ENCODE data around the gene DCTN4.

The DCTN4 gene

DNA sequence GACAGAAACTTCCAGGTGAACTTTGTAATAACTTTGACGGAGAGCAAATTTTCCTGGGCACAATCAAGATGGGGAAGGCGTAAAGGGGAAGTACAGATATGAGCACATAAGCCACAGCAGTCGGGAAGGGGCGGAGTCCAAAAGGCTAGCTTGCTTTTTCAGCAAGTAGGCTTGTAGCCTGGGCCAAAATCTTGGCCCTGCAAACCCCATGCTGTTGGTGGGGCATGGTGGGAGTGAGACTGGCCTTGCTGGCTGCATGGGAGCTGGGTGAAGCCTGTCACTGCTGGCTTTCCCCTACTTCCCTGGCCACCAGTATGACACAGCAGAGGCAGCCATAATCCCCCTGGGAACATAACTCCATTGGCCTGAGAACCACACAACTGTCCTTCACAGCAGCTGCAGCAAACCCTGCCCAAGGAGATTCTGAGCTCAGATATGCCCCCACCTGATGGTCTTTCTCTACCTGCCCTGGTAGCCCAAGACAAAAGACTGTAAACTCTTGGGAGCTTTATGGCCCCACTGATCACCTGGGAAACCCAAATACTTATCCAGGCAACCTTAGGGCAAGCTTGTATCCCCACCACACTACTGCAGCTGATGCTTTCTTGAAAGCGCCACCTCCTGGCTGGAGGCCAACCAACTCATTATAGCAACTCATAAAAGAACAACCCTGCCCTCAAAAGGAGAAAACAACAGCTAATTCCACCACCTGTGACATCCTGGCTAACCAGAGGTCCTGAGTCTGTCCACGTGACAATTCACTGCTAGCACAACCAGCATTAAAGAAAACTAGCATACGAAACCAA lies 24.0 kb downstream of the DCTN4 start:
- DNase-seq: no peak

DNA sequence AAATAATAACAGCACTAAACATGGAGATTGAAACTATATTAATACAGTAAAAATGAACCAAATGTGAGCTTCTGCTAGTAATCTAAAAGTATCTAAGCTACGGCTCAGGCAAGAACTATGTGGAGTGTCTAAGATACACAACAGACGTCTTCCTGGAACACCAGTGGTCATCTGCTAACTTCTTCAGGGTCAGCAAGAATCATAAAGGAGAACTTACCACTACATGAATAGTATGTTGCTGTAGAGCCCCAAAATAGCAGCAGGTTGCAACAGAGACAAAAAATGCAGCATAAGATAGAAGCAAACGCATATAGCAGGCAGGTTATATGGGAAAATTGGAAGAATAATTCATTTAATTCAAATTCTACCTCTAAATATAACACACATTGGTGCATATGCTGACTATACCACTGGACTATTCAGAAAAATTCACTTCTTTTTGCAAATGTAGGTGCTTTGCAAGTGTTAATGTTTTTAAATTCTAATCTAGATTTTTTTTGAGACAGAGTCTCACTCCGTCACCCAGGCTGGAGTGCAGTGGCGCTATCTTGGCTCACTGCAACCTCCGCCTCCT lies 27.1 kb downstream of the DCTN4 start:
- peak in 1 of 2 donors; percentile 9 for DNase-seq

DNA sequence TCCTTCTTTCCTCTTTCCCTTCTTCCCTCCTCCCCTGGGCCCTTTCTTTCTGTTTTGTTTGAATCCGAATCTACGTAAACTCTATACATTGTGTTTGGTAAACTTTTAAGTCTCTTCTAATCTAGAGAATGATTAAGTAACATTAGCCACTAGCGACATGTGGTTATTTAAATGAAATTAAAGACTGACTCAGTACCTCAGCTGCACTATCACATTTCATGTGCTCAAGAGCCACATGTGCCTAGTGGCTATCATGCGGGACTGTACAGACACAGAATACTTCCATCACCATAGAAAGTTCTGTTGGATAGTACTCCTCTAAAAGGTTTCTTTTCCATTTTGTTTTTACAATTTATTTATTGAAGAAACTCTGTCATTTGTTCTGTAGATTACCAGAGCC lies 29.0 kb downstream of the DCTN4 start:
- no peak for DNase-seq

DNA sequence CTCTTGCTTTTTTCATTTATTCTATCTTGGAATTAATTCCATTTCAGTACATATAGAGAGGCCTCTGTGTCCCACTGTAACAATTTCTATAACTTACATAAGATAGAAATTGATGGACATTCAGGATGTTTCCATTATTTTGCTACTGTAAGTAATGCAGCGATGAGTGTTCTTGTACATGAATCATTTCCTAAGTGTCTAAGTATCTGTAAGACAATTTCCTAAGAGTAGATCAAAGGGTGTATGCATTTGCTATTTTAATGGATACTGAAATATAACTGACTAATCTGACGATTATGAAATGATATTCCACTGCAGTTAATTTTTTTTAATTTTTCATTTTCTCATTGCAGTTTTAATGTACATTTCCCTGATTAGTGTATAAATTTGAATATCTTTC lies 35.0 kb downstream of the DCTN4 start:
- no peak for DNase-seq

DNA sequence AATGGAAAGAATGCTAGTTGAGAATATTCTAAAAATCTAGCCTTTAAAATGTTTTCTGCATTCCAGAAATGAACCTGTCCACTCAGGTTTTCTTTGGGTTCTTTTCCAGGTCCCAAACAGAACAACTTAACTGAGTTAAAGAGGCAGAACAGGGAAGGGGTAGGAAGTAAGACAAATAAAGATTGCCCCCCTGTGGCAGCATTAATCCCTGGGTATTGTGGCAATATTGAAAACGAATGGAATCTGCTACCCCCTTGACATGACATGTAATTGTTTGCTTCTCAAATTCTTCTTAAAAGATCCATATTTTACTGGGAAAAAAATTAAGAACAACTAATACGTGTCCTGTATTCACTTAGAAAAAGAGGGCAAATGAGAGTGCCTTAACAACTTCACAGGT lies 48.7 kb downstream of the DCTN4 start:
- no peak for DNase-seq

DNA sequence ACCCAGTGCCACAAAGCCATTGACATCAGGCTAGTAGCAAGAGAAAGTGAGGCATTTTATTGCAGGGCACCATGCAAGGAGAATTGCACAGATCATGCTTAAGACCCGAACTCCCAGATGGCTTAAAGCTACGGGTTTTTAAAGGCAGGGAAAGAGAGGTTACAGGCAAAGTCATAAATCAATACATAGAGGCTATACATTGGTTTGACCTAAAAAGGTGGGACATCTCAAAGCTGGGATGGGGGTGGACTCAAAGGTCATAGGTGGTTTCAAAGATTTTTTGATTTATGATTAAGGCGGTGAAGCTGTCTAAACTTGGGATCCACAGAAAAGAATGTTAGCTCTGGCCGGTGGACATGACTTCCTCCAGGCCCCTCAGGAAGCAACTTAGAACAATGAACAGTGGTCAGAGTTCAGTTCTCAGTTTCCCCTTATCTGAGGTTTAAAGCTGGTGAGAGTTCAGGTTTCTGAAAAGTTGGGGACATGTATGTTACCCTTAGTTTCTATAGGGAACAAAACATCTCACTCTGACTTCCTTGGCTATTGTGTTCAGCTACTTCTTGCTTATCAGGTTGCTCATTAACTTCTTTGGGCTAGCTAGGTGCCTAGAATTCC lies 51.9 kb downstream of the DCTN4 start:
- DNase-seq: no peak

DNA sequence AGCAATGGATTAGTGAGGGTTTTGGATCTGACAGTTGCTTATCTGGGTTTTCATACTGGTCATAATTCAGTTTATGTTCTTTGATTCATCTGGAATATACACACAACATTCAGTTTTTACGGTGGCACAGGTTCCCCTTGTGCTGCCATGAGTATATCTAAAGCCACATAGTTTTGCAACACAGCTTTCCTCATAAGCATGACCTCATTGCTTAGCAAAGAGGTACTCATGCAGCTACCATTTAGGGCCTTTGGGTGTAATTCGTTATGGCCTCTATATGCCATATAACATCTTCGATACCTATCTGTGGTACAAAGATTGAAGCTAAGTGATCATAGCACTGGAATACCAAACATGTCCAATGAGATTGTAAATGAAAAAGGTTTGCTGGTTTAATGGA lies 55.1 kb downstream of the DCTN4 start:
- no peak for DNase-seq

DNA sequence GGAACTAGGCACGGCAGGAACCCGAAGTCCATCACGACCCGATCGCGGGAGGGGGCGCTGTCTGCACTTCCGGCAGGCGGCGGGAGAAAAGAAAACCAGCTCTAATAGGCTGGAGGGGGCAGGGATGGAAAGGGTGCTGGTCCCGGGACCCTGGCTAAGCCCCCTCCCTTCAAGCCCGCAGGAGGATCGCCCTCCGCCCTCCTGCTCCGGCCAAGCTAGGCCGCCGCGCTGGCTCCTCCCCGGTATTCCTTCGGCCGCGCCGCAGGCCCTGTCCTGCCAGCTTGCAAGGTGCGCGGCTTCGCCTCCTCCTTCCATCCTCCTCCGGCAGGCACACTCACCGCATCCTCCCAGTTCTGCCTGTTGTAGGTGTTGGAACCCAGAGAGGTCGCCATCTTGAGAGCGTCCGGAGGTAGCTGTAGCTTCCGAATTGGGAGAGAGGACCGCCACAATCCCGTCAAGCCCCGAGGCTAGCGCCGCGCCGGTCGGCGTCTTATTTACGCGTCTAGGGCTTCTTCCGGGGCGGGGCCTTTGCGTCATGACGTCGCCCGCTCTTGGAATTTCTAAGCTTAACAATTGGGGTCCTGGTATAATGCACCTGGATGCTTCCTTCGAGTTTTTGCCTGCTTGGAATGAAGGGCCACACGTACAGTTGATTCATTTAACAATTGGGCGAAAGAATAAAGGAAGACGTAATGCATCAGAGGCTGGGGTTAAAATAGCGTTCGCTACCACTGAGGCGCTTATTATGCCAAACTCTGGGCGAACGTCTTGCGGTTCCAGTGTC lies 58.0 kb downstream of the DCTN4 start, which contains the start of gene RBM22:
RBM22 (minus strand) TSS at position 469 of the 784 bp plus-strand sequence; CDS start at position 392, 77 bp downstream.
- peak; percentile 91 to 92 for DNase-seq

DNA sequence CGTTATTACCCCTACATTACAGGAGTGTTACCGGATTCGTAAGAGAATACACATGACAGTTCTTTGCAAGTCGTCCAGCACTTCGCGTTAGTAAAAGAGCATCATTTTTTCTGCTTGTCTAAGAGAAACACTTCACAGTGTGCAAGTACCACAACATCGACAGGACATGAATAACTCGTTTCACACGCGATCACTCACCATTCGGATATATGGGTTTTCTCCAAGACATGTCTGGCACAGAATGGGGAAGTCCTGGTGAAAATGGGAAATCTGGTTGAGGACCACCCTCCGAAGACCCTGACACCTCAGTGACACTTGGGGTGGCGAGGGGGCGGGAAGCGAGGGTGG lies 58.6 kb downstream of the DCTN4 start:
- peak in 1 of 2 donors; percentile 41 for DNase-seq

DNA sequence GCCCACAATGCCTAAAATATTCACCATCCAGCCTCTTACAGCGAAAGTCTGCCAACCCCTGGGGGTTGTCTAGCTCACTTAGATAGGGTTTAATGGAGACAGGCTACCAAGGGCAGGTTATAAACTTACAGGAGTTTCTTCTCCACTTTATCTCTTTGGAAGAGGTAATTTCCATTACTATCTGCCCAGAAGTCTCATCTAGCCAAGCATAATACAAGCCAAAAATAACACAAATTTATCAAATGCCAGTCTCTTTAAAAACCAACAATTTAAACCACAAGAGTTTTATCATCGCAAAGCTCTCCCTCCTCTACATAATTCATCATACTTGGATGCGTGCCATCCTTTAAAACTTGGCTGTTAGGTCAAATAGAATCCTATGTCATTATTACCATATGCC lies 64.2 kb downstream of the DCTN4 start:
- no peak for DNase-seq

DNA sequence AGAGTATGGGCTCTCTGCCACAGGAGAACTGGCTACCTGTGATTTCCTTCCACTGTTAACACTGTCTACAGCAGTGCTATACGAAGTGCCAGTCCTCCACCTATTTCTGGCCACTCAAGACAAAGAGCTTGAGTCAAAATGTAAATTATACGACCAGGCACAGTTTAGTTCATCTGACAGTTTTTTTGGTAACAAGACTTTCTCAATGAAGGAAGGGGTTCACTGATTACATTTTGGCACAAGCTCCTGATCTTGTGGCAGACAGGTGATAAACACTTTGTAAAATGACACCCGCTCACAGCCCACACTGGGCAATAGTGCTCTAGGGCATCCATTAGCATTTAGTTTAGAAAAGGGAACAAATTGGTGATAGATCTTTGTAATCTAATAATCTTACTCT lies 66.5 kb downstream of the DCTN4 start:
- DNase-seq: no peak

DNA sequence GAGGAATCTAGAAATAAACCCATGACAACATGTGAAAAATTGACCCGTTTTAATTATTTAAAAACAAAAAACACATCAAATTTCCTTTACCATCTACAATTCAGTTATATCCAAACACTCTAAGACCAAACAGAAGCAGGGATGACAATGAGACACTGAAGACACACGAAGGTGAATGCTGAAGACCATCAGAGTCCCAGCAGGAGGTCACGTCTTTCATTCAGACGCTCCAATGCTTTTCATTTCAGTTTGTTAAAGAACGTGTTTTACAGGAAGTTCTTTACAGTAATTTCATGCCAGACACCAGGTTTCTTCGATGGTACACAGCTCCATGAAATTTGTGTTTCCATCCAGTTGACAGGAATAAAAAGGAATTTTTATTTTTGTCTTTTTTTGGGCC lies 68.1 kb downstream of the DCTN4 start:
- DNase-seq: no peak

DNA sequence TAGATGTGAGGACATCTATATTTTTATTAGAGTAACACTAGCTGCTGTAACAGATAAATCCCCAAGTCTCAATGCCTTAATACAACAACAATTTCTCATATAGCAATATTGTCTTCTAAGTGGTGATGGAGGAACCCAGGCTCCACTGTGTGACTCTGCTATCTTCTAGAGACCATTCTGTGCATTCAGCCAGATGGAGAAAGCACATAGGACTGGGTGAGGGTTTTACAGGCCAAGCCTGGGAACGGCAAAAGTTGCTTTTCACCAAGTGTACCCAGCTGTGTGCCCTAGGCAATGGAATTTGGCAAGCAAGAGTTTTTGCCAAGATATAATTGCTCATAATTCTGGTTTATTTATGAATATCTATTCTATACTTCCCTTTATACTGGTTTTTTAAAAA lies 69.7 kb downstream of the DCTN4 start:
- no peak for DNase-seq

DNA sequence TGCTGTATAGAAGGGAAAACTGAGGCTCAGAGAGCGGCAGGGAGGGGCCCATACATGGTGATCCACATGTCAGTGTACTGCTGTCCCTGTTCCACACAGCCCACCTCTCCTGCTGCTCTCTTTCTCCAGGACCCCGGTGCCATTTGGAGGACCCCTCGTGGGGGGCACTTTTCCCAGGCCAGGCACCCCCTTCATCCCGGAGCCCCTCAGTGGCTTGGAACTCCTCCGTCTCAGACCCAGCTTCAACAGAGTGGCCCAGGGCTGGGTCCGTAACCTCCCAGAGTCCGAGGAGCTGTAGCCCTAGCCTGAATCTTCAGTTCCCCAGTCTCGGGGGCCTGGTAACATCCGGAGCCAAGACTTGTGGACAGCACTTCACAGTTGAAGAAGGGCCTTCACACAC lies 82.2 kb downstream of the DCTN4 start:
- no peak for DNase-seq

DNA sequence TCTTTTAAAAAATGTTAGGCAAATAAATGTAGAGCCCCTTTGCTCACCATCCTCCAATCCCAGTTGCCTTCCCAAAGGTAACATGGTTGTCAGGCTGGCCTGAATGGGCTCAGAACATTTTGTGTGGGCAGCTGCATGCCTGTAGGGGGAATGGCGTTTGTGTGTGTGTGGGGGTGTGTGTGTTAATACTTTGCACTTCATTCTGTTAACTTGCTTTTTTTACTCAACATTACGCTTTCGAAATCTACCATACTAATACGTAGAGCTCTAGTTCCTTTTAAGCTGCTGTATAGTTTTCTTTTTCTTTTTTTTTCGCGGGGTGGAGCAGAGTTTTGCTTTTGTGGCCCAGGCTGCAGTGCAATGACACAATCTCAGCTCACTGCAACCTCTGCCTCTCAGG lies 83.7 kb downstream of the DCTN4 start:
- no peak for DNase-seq

DNA sequence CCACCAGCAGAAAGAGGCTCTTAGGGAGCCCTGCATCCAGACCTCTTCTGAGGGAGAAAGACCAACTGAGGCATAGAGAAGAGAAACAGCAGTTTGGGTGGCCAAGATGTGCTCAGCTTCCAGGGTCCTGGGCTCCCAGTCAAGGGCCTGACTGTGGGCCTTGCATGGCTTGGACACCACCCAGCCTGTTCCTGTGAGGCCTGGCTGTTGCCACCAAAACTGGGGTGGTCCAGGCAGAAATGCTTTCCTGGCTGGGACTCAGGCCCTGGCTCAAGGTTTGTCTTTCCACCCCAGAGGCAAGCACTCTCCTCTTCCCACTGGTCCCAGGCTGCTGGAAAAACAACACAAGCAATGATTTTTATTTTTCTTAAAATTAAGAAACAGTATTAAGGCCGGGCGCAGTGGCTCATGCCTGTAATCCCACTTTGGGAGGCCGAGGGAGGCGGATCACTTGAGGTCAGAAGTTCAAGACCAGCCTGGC lies 84.4 kb downstream of the DCTN4 start:
- DNase-seq: no peak

DNA sequence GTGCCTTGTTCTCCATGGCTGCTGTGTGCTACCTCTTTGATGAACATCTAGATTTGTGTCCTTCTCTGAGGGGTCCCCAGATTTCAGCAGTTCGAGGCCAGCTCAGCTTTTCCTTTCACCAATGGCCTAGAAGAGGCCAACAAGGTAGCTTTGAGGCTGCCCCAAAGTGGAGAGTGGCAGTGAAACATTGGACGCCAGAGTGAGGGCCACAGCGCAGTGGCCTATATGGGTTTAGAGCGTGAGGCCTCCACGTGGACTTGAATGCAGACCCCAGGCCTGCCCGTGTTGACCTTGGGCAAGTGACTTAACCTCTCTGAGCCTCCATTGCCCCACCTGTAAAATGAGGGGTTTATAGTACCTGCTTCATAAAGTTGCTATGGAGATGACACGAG lies 85.9 kb downstream of the DCTN4 start:
- no peak for DNase-seq

DNA sequence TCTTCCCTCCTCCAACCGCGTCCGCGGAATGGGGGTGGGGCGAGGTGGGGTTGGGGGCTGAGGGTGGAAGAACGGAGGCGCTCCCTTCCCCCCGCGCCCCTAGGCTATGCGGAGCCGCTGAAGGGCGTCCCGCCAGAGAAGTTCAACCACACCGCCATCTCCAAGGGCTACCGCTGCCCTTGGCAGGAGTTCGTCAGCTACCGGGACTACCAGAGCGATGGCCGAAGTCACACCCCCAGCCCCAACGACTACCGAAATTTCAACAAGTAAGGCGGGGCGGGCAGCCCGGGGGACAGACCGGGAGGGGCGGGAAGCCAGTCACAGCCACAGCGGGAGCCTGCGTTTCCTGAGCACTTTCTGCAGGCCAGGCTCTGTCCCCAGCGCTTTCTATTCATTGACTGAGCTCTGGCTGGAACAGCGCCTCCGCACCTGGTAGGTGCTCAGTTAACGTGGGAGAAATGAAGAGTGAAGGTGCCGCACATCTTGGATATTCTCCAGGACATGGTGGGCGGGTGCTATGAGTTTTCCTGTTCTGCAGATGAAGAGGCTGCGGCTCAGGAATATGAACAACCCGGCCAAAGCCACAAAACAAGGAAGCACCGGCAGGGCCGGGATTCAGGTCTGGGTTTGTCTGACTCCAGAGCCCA lies 86.5 kb downstream of the DCTN4 start:
- DNase-seq: no peak

DNA sequence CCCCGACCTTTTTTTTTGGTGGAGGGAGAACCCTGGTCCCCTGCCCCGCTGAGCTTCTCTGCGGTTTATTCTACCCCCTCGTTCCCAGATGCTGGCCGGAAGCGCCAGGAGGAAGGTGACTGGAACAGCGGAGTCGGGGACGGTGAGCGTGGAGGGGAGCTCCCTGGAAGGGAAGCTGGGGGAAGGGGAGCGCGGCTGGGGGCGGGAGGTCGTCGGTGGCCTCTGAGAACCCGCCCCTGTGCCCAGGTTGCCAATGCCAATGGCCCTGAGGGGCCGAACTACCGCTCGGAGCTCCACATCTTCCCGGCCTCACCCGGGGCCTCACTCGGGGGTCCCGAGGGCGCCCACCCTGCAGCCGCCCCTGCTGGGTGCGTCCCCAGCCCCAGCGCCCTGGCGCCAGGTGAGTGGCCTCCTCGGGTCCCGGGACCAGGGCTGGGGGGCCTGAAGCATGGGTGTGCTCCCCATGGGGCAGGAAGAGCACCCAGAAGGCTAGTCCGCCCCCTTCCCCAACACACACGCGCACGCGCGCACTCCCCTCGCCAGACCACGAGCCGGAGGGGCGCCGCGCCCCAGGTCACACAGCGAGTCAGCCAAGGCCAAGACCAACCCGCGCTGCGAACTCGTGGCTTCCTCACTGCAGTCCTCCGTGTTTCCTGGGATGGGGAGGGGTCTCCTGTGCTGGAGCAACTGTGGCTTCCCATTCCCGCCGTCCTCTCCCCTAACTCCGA lies 87.1 kb downstream of the DCTN4 start:
- DNase-seq: no peak

DNA sequence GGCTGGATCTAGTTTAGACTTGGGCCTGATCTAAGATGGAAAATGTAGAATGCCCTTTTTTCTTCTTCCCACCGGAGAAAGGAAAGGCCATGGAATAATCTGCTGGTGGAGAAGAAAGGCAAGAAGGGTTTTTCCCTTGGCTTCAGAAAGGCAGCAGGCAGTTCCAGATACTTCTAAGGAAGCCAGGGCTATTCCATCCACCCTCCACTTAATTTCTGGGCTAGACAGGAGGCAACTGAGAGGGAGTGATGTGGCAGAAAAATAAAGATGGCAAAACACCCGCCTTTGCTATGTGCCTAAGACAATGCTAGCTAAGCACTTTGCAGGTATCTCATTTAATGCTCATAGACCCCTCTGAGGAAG lies 87.9 kb downstream of the DCTN4 start:
- no peak for DNase-seq

DNA sequence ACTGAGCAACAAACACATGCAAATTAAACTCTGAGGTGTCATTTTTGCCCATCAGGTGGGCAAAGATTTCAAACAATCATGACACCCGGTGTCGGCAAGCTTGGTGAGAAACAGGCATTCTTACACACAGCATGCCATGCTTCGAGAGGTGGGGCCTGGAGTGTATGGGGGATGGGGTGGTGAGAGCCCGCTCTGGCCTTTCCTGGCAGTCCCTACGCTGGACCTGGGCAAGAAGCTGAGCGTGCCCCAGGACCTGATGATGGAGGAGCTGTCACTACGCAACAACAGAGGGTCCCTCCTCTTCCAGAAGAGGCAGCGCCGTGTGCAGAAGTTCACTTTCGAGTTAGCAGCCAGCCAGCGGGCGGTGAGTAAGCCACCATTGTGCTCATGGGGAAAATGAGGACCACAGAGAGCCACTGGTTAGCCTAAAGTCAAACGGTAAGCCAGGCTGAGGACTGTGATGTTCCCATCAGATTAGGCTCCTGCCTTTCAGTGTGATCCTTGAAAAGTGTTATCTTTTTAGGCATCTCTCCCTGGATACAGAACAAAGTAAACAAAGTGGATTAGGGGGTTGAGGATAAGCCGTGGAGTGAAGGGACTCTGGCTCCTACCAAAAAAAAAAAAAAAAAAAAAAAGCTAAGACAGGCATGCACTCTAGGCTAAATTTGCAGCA lies 88.4 kb downstream of the DCTN4 start:
- no peak for DNase-seq

DNA sequence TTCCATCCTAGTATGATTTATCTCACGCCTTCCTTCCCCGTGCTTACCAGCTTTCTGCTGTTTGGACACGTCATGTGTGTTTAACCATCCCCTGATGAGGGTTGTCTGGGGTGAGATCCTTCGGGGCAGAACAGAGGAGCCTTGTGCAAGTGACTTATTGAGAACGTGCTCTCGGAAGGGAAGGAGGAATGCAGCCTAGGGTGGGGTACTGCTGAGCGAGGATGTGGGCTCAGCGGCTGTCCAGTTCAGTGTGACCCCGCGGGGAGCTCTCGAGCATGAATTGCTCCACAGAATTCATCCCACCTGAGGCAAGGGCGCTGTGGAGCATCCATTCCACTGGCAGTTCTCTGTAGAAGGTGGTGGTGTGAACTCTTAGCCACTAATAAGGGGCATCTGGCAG lies 93.8 kb downstream of the DCTN4 start:
- no peak for DNase-seq

Data from hippocampal formation (tissue), 2 donors.